Endothelial cell (in vitro differentiated cells): ENCODE data around the gene SERGEF. TPM values are rescaled to one million over a fixed set of nuclear protein-coding genes. Genes with fewer than 3 reads are reported as not detected.

ENCODE experiments used
- DNase-seq: peaks from one replicate; pipeline ENCODE4 v3.0.0; 2021; ENCODE audit warnings: low spot score
- H3K27ac Mint-ChIP-seq: one replicate; pipeline ENCODE4 v1.8.0; 2021; ENCODE audit warnings: mixed read lengths, inconsistent platforms; ENCODE audit not compliant: unreplicated experiment
- H3K27me3 Mint-ChIP-seq: one replicate; pipeline ENCODE4 v1.8.0; 2021; ENCODE audit warnings: mild to moderate bottlenecking, moderate library complexity, mixed read lengths, inconsistent platforms; ENCODE audit not compliant: unreplicated experiment
- H3K36me3 Mint-ChIP-seq: one replicate; pipeline ENCODE4 v1.8.0; 2021; ENCODE audit warnings: mild to moderate bottlenecking, low read depth, mixed read lengths, inconsistent platforms; ENCODE audit not compliant: unreplicated experiment
- H3K4me1 Mint-ChIP-seq: one replicate; pipeline ENCODE4 v1.8.0; 2021; ENCODE audit warnings: mild to moderate bottlenecking, mixed read lengths, inconsistent platforms; ENCODE audit not compliant: unreplicated experiment
- H3K4me3 Mint-ChIP-seq: one replicate; pipeline ENCODE4 v1.8.0; 2021; ENCODE audit warnings: mild to moderate bottlenecking, mixed read lengths, inconsistent platforms; ENCODE audit not compliant: unreplicated experiment
- H3K9me3 Mint-ChIP-seq: one replicate; pipeline ENCODE4 v1.8.0; 2021; ENCODE audit warnings: mixed read lengths, inconsistent platforms; ENCODE audit not compliant: unreplicated experiment
- CTCF ChIP-seq: fragments of 200-600 bp; sonication (generic); IDR thresholded peaks from one replicate; pipeline ENCODE4 v1.5.0; 2021; ENCODE audit warnings: antibody characterized with exemption; ENCODE audit not compliant: unreplicated experiment
- total RNA-seq: library from RNA; stranded (reverse); fragmentation: NEBNext Ultra II Directional; extraction: Animal tissue kit (Norgen Biotek cat#: 25700); gene quantifications from one replicate; pipeline ENCODE4 v1.2.1, GENCODE V29; 2021; ENCODE audit not compliant: unreplicated experiment

Gene SERGEF
- total RNA-seq, 1 donor from 2014 or later: 19.1 TPM

DNA sequence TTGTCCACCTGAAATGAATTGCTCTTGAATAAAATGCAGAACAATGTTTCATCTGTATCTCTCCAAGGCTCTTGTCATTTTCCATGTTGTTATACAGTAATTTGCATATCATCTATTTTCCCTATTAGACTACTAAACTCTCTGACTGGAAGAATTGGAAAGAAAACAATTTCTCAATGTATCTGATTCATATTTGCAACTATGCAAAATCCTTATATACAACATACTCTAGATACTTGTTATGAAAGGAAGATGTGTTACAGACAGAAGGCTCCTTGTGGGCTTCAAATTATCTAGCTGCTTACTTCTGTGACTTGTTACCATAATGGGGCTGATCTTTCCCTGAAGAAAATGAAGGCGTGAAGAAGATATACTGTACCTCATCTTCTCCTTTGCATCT lies 9.6 kb upstream of the SERGEF start:
- Mint-ChIP-seq H3K27me3 (no peaks in the 10 kb centered on the region), H3K36me3 (no peaks in the 10 kb centered on the region), H3K27ac (no peak overlapping the region), H3K4me1 (no peaks in the 10 kb centered on the region), H3K9me3 (no peaks in the 10 kb centered on the region), H3K4me3 (no peak overlapping the region)
- DNase-seq: no peak
- no peak for TF ChIP-seq CTCF

- TF ChIP-seq CTCF: no peak
- Mint-ChIP-seq H3K4me1 (no peaks in the 10 kb centered on the region), H3K27me3 (no peaks in the 10 kb centered on the region), H3K9me3 (no peaks in the 10 kb centered on the region), H3K4me3 (no peak overlapping the region), H3K36me3 (no peaks in the 10 kb centered on the region), H3K27ac (no peak overlapping the region)
- no peak for DNase-seq
These were observed 6.8 kb upstream of the SERGEF start for GRCh38 chr11:18019650-18020049.

- no peak for DNase-seq
- Mint-ChIP-seq H3K4me3 (no peak overlapping the region), H3K27me3 (peaks cover 6% of the 10 kb centered on the region), H3K27ac (no peak overlapping the region), H3K4me1 (peaks cover 14% of the 10 kb centered on the region), H3K36me3 (peaks cover 5% of the 10 kb centered on the region), H3K9me3 (no peaks in the 10 kb centered on the region)
- no peak for TF ChIP-seq CTCF
These were observed 3.9 kb upstream of the SERGEF start for GRCh38 chr11:18016789-18017188.

DNA sequence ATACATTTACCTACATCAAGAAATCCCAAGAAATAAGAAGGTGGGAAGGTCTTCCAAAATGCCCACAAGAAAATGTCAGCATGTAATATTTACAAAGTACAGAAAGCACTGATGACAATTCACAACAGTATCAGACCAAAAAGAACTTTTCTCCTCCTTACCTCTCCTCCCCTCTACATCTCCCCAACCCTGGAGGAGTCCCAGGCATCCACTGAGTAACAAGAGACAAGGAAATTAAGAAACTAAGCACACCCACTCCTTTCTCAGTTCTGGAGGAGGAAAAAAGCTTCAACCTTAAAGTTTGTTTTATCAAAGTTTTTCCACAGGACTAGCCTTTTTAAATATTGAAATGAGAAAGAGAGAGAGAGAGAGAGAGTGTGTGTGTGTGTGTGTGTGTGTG lies 2.0 kb upstream of the SERGEF start:
- peaks cover 8% of the 10 kb centered on the region for H3K36me3 Mint-ChIP-seq
- H3K9me3 Mint-ChIP-seq: no peaks in the 10 kb centered on the region
- no peak for DNase-seq
- TF ChIP-seq CTCF: no peak
- peaks cover 17% of the 10 kb centered on the region for H3K4me1 Mint-ChIP-seq
- no peak overlapping the region for H3K27ac Mint-ChIP-seq
- H3K4me3 Mint-ChIP-seq: no peak overlapping the region
- H3K27me3 Mint-ChIP-seq: peaks cover 6% of the 10 kb centered on the region

- TF ChIP-seq CTCF: no peak
- H3K36me3 Mint-ChIP-seq: peaks cover 8% of the 10 kb centered on the region
- H3K27ac Mint-ChIP-seq: peak overlapping the region; percentile 86
These were observed 1.1 kb upstream of the SERGEF start for GRCh38 chr11:18013790-18014507.

More at GRCh38 chr11:18013790-18014507, 1.1 kb upstream of the SERGEF start:
- H3K4me3 Mint-ChIP-seq: peak overlapping the region; percentile 97
- no peaks in the 10 kb centered on the region for H3K9me3 Mint-ChIP-seq
- H3K27me3 Mint-ChIP-seq: peaks cover 6% of the 10 kb centered on the region
- peaks cover 17% of the 10 kb centered on the region for H3K4me1 Mint-ChIP-seq
- no peak for DNase-seq
